ENCODE results near the gene TMEM161A. TPM values are rescaled to one million over a fixed set of nuclear protein-coding genes. Genes with fewer than 3 reads are reported as not detected.

Gene TMEM161A
- total RNA-seq, 1 donor from 2014 or later: 27.1 TPM

- H3K4me3 Mint-ChIP-seq (ENCODE audit: unreplicated experiment): no peak overlapping the region
- no peak overlapping the region for H3K27ac Mint-ChIP-seq (ENCODE audit: unreplicated experiment)
- TF ChIP-seq CTCF (IDR thresholded peaks at IDR 0.05): no peak
- H3K9me3 Mint-ChIP-seq (ENCODE audit: low read depth): no peaks in the 10 kb centered on the region
- no peaks in the 10 kb centered on the region for H3K36me3 Mint-ChIP-seq (ENCODE audit: low read depth)
- no peak for DNase-seq (ENCODE audit: low spot score)
- no peaks in the 10 kb centered on the region for H3K4me1 Mint-ChIP-seq (ENCODE audit: low read depth)
- no peaks in the 10 kb centered on the region for H3K27me3 Mint-ChIP-seq (ENCODE audit: low read depth)
Measured at GRCh38 chr19:19083413-19084178, 54.7 kb downstream of the TMEM161A start.

- no peak for DNase-seq (ENCODE audit: low spot score)
Measured at GRCh38 chr19:19081642-19082151, 56.6 kb downstream of the TMEM161A start.

GRCh38 chr19:19079571-19079970 lies 58.7 kb downstream of the TMEM161A start:
- no peaks in the 10 kb centered on the region for H3K27me3 Mint-ChIP-seq (ENCODE audit: low read depth)
- TF ChIP-seq CTCF (IDR thresholded peaks at IDR 0.05): no peak
- H3K27ac Mint-ChIP-seq (ENCODE audit: unreplicated experiment): no peak overlapping the region

More at GRCh38 chr19:19081642-19082151, 56.6 kb downstream of the TMEM161A start:
- Mint-ChIP-seq H3K4me1 (ENCODE audit: low read depth) (no peaks in the 10 kb centered on the region), H3K36me3 (ENCODE audit: low read depth) (peaks cover 3% of the 10 kb centered on the region), H3K27me3 (ENCODE audit: low read depth) (no peaks in the 10 kb centered on the region), H3K4me3 (ENCODE audit: unreplicated experiment) (no peak overlapping the region), H3K27ac (ENCODE audit: unreplicated experiment) (no peak overlapping the region), H3K9me3 (ENCODE audit: low read depth) (no peaks in the 10 kb centered on the region)
- TF ChIP-seq CTCF (IDR thresholded peaks at IDR 0.05): no peak

GRCh38 chr19:19078801-19079200 lies 59.5 kb downstream of the TMEM161A start:
- no peaks in the 10 kb centered on the region for H3K9me3 Mint-ChIP-seq (ENCODE audit: low read depth)
- H3K4me1 Mint-ChIP-seq (ENCODE audit: low read depth): no peaks in the 10 kb centered on the region
- H3K27ac Mint-ChIP-seq (ENCODE audit: unreplicated experiment): no peak overlapping the region
- no peak for DNase-seq (ENCODE audit: low spot score)
- no peak overlapping the region for H3K4me3 Mint-ChIP-seq (ENCODE audit: unreplicated experiment)
- no peak for TF ChIP-seq CTCF (IDR thresholded peaks at IDR 0.05)
- no peaks in the 10 kb centered on the region for H3K27me3 Mint-ChIP-seq (ENCODE audit: low read depth)
- H3K36me3 Mint-ChIP-seq (ENCODE audit: low read depth): peaks cover 7% of the 10 kb centered on the region

More at GRCh38 chr19:19079571-19079970, 58.7 kb downstream of the TMEM161A start:
- Mint-ChIP-seq H3K9me3 (ENCODE audit: low read depth) (no peaks in the 10 kb centered on the region), H3K36me3 (ENCODE audit: low read depth) (peaks cover 7% of the 10 kb centered on the region), H3K4me3 (ENCODE audit: unreplicated experiment) (no peak overlapping the region), H3K4me1 (ENCODE audit: low read depth) (no peaks in the 10 kb centered on the region)
- DNase-seq (ENCODE audit: low spot score): no peak

GRCh38 chr19:19077103-19077502 lies 61.2 kb downstream of the TMEM161A start:
- H3K27me3 Mint-ChIP-seq (ENCODE audit: low read depth): no peaks in the 10 kb centered on the region
- H3K9me3 Mint-ChIP-seq (ENCODE audit: low read depth): no peaks in the 10 kb centered on the region
- H3K27ac Mint-ChIP-seq (ENCODE audit: unreplicated experiment): no peak overlapping the region
- no peaks in the 10 kb centered on the region for H3K4me1 Mint-ChIP-seq (ENCODE audit: low read depth)
- H3K36me3 Mint-ChIP-seq (ENCODE audit: low read depth): peaks cover 8% of the 10 kb centered on the region
- no peak for TF ChIP-seq CTCF (IDR thresholded peaks at IDR 0.05)
- DNase-seq (ENCODE audit: low spot score): no peak
- no peak overlapping the region for H3K4me3 Mint-ChIP-seq (ENCODE audit: unreplicated experiment)

All from chondrocyte (in vitro differentiated cells).